ENCODE data around the gene C1QTNF12. TPM values are rescaled to one million over a fixed set of nuclear protein-coding genes. Genes with fewer than 3 reads are reported as not detected.

The C1QTNF12 gene
- total RNA-seq, 1 donor from 2014 or later = 2.5 TPM

DNA sequence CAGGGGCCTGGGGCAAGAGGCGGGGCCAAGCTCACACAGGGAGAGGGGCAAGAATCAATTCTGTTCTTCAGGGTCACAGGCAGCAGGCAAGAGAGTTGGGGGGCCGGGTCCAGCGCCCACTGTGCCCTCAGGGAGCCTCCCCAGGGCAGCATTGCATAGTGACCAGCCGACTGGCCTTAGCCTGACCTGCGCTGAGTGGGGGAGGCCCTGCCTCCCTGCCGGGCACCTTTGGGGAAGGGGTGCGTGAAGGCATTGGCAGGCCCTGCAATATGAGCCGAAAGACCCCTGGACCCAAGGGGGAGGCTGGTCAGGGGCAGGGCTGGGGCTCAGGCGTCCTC lies 45.9 kb upstream of the C1QTNF12 start:
- H3K36me3 Mint-ChIP-seq = no peaks in the 10 kb centered on the region
- no peak overlapping the region for H3K4me3 Mint-ChIP-seq
- no peak overlapping the region for H3K27ac Mint-ChIP-seq
- H3K4me1 Mint-ChIP-seq (ENCODE audit: unreplicated experiment) = peaks cover 6% of the 10 kb centered on the region
- no peak for DNase-seq (ENCODE audit: extremely low spot score, unreplicated experiment)
- H3K27me3 Mint-ChIP-seq = no peaks in the 10 kb centered on the region
- TF ChIP-seq, protein P1, sequence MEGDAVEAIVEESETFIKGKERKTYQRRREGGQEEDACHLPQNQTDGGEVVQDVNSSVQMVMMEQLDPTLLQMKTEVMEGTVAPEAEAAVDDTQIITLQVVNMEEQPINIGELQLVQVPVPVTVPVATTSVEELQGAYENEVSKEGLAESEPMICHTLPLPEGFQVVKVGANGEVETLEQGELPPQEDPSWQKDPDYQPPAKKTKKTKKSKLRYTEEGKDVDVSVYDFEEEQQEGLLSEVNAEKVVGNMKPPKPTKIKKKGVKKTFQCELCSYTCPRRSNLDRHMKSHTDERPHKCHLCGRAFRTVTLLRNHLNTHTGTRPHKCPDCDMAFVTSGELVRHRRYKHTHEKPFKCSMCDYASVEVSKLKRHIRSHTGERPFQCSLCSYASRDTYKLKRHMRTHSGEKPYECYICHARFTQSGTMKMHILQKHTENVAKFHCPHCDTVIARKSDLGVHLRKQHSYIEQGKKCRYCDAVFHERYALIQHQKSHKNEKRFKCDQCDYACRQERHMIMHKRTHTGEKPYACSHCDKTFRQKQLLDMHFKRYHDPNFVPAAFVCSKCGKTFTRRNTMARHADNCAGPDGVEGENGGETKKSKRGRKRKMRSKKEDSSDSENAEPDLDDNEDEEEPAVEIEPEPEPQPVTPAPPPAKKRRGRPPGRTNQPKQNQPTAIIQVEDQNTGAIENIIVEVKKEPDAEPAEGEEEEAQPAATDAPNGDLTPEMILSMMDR (conservative IDR thresholded peaks at IDR 0.05) = no peak
- H3K9me3 Mint-ChIP-seq = no peaks in the 10 kb centered on the region

DNA sequence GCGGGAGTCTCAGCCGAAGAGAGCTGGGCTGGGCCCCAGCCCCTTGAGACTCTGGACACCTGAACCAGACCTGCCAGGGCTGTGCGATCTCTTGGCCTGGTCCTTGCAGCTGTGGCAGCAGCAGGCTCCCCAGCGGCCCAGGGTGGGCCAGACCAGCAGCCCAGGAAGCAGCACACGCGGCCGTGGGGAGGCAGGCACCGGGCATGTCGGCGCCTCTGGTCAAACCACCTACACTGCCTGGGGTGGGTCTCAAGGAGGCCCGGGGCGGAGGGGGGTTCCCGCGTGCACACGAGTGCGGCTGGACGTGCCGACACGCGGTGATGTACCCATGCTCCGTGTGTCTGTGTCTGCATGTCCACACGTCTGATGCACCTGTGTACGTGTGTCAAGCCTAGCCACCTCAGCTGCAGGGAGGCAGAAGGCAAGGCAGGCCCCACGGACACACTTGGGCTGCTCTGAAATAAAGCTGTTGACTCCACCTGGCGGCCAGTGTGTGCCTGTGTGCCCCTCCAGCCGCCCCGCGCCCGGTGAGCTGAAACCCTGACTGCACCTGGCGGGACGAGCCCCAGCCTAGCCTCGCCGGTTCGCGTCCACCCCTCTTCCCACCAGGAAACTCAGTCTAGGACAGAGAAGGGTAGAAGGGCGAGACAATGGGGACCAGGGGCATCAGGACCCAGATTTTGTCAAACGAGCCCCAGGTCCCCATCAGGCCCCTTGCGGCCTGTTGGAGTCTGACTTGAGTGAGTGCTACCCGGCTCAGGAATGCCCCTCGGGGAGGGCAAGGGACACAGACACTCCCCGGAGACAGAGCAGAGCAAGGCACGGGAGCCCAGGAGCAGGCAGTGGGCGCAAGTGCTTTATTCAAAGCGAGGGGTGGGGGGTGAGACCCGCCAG lies 45.3 kb upstream of the C1QTNF12 start:
- Mint-ChIP-seq H3K9me3 (no peaks in the 10 kb centered on the region), H3K27ac (peak overlapping the region; percentile 41), H3K4me1 (ENCODE audit: unreplicated experiment) (peaks cover 6% of the 10 kb centered on the region), H3K36me3 (no peaks in the 10 kb centered on the region), H3K4me3 (no peak overlapping the region), H3K27me3 (no peaks in the 10 kb centered on the region)
- DNase-seq (ENCODE audit: extremely low spot score, unreplicated experiment) = no peak
- TF ChIP-seq, protein P1 (conservative IDR thresholded peaks at IDR 0.05) = peak; percentile 79

DNA sequence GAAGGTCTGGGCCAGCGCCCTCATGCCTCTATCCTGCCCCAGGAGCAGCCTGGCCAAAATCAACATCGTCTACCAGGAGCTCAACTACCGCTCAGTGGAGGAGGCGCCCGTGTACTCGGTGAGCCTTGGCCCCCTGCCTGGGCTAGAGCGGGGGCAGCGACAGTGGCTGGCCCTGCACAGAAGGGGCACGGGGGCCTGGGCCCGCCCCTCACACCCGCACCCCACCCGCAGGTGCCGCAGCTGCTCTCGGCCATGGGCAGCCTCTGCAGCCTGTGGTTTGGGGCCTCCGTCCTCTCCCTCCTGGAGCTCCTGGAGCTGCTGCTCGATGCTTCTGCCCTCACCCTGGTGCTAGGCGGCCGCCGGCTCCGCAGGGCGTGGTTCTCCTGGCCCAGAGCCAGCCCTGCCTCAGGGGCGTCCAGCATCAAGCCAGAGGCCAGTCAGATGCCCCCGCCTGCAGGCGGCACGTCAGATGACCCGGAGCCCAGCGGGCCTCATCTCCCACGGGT lies 44.6 kb upstream of the C1QTNF12 start:
- Mint-ChIP-seq H3K27me3 (no peaks in the 10 kb centered on the region), H3K9me3 (no peaks in the 10 kb centered on the region), H3K4me1 (ENCODE audit: unreplicated experiment) (peaks cover 6% of the 10 kb centered on the region), H3K36me3 (no peaks in the 10 kb centered on the region), H3K27ac (no peak overlapping the region), H3K4me3 (no peak overlapping the region)
- TF ChIP-seq, protein P1 (conservative IDR thresholded peaks at IDR 0.05) = no peak
- no peak for DNase-seq (ENCODE audit: extremely low spot score, unreplicated experiment)

DNA sequence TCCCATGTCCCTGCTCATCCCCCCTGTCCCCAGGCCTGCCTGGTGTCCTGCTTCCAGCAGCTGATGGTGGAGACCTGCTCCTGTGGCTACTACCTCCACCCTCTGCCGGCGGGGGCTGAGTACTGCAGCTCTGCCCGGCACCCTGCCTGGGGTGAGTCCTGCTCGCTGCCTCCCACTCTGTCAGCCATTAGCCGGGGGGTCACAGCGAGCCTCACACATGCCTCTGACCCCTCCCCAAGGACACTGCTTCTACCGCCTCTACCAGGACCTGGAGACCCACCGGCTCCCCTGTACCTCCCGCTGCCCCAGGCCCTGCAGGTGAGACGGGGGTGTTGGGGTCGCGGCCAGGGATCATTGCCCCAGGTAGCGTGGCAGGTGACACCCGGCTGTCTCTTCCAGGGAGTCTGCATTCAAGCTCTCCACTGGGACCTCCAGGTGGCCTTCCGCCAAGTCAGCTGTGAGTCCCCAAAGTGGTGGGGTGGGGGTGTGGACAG lies 43.8 kb upstream of the C1QTNF12 start:
- Mint-ChIP-seq H3K27me3 (no peaks in the 10 kb centered on the region), H3K27ac (no peak overlapping the region), H3K4me1 (ENCODE audit: unreplicated experiment) (peaks cover 6% of the 10 kb centered on the region), H3K36me3 (no peaks in the 10 kb centered on the region), H3K4me3 (no peak overlapping the region), H3K9me3 (no peaks in the 10 kb centered on the region)
- TF ChIP-seq, protein P1 (conservative IDR thresholded peaks at IDR 0.05) = peak; percentile 74
- DNase-seq (ENCODE audit: extremely low spot score, unreplicated experiment) = no peak

DNA sequence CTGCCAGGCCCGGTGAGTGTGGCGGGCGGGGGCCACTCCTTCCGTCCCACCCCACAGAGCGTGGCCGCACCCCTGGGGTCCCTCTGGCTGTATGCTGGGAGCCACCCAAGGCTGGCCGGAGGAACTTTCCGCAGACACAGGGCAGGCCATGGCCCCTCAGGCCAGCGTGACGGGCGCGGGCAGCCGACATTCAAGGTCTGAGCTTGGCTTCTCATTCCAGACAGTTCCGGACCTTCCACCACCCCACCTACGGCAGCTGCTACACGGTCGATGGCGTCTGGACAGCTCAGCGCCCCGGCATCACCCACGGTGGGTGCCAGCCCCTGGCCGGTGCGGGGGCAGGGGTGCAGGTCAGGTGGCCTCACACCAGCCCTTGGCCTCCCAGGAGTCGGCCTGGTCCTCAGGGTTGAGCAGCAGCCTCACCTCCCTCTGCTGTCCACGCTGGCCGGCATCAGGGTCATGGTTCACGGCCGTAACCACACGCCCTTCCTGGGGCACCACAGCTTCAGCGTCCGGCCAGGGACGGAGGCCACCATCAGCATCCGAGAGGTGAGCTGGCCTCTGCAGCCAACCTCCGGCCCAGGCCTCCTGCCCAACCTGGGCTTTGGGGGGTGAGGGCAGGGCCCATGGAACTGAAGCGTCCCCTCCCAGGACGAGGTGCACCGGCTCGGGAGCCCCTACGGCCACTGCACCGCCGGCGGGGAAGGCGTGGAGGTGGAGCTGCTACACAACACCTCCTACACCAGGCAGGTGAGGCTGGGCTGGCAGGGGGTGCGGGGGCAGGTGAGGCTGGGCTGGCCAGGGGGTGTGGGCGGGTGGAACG lies 41.0 kb upstream of the C1QTNF12 start:
- TF ChIP-seq, protein P1 (conservative IDR thresholded peaks at IDR 0.05) = no peak
- no peak overlapping the region for H3K27ac Mint-ChIP-seq
- DNase-seq (ENCODE audit: extremely low spot score, unreplicated experiment) = peak; percentile 70
- no peaks in the 10 kb centered on the region for H3K36me3 Mint-ChIP-seq
- peaks cover 6% of the 10 kb centered on the region for H3K4me1 Mint-ChIP-seq (ENCODE audit: unreplicated experiment)
- no peak overlapping the region for H3K4me3 Mint-ChIP-seq
- no peaks in the 10 kb centered on the region for H3K27me3 Mint-ChIP-seq
- no peaks in the 10 kb centered on the region for H3K9me3 Mint-ChIP-seq
